ENCODE measurements around the gene CCL25. TPM values are rescaled to one million over a fixed set of nuclear protein-coding genes. Genes with fewer than 3 reads are reported as not detected.

Gene CCL25
- total RNA-seq, 4 donors from 2014 or later, result not detected

GRCh38 chr19:8089664-8090601 lies 37.4 kb downstream of the CCL25 start:
- no peak for TF ChIP-seq POLR2A (IDR thresholded peaks at IDR 0.05)
- intact Hi-C loops (cut with DNase I), result no loop called here
- DNase-seq, result no peak
- Histone ChIP-seq H3K27me3 (no peaks in the 10 kb centered on the region), H3K36me3 (no peaks in the 10 kb centered on the region), H3K4me3 (replicated peaks in 1 of 3) (no peak overlapping the region), H3K9me3 (no peaks in the 10 kb centered on the region), H3K27ac (no peak overlapping the region), H3K4me1 (no peaks in the 10 kb centered on the region)
- WGBS, 2 donors, result 87 to 91% methylated on average over 14 to 19 of the region's 19 CpGs

DNA sequence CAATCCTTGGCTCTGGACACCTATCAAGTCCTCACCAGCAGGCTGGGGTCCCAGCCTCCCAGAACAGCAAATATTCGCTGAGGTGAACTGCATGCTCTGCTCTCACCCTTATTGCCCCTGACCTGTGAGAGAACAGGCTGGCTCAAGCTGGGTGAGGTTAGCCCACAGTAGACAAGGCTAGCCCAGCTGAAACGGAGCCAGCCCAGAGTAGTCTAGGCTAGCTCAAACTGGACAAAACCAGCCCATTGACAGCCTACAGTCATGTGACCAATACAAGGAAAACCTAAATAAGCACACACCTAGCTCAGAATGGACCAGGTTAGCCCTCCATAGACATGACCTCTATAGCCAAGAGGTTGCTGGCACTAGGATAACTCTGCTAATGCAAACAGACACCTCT lies 38.4 kb downstream of the CCL25 start:
- 95 to 100% methylated on average over 1 to 2 of the region's 2 CpGs for WGBS, 2 donors
- Histone ChIP-seq H3K4me1 (no peaks in the 10 kb centered on the region), H3K4me3 (replicated peaks in 1 of 3) (no peak overlapping the region), H3K27ac (no peak overlapping the region), H3K36me3 (no peaks in the 10 kb centered on the region), H3K27me3 (no peaks in the 10 kb centered on the region), H3K9me3 (no peaks in the 10 kb centered on the region)
- no peak for DNase-seq
- no peak for TF ChIP-seq POLR2A (IDR thresholded peaks at IDR 0.05)
- TF ChIP-seq, protein P1, sequence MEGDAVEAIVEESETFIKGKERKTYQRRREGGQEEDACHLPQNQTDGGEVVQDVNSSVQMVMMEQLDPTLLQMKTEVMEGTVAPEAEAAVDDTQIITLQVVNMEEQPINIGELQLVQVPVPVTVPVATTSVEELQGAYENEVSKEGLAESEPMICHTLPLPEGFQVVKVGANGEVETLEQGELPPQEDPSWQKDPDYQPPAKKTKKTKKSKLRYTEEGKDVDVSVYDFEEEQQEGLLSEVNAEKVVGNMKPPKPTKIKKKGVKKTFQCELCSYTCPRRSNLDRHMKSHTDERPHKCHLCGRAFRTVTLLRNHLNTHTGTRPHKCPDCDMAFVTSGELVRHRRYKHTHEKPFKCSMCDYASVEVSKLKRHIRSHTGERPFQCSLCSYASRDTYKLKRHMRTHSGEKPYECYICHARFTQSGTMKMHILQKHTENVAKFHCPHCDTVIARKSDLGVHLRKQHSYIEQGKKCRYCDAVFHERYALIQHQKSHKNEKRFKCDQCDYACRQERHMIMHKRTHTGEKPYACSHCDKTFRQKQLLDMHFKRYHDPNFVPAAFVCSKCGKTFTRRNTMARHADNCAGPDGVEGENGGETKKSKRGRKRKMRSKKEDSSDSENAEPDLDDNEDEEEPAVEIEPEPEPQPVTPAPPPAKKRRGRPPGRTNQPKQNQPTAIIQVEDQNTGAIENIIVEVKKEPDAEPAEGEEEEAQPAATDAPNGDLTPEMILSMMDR (IDR thresholded peaks at IDR 0.05), result no peak
- intact Hi-C loops (cut with DNase I), result no loop called here

DNA sequence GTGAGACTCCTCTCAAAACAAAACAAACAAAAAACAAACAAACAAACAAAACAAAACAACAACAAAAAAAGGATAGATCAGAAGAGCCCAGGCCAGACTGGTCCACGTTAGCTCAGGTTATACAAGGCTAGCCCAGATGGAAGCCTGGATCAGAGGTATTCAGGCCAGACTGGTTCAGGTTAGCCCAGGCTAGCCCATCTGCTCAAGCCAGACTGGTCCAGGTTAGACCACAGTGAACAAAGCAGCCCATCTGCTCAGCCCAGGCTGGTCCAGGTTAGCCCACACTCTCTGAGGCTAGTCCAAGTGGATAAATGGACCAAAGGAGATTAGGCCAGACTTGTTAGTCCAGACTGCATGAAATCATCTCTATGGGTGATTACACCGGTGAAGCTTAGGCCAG lies 41.2 kb downstream of the CCL25 start:
- intact Hi-C loops (cut with DNase I), result no loop called here
- TF ChIP-seq, protein P1 (IDR thresholded peaks at IDR 0.05), result no peak
- no peak for TF ChIP-seq POLR2A (IDR thresholded peaks at IDR 0.05)
- H3K9me3 ChIP-seq, result no peaks in the 10 kb centered on the region

GRCh38 chr19:8094336-8094735 lies 41.8 kb downstream of the CCL25 start:
- H3K27ac ChIP-seq, result no peak overlapping the region
- H3K36me3 ChIP-seq, result no peaks in the 10 kb centered on the region
- no peak overlapping the region for H3K4me3 ChIP-seq (replicated peaks in 1 of 3)
- WGBS, 2 donors, result 89 to 96% methylated on average over 5 to 6 of the region's 6 CpGs
- no peak for DNase-seq
- no peaks in the 10 kb centered on the region for H3K4me1 ChIP-seq
- TF ChIP-seq, protein P1 (IDR thresholded peaks at IDR 0.05), result no peak
- TF ChIP-seq POLR2A (IDR thresholded peaks at IDR 0.05), result no peak
- no peaks in the 10 kb centered on the region for H3K27me3 ChIP-seq
- intact Hi-C loops (cut with DNase I), result no loop called here
- no peaks in the 10 kb centered on the region for H3K9me3 ChIP-seq

More for the DNA sequence above, 41.2 kb downstream of the CCL25 start:
- Histone ChIP-seq H3K27ac (no peak overlapping the region), H3K4me3 (replicated peaks in 1 of 3) (no peak overlapping the region), H3K27me3 (no peaks in the 10 kb centered on the region), H3K4me1 (no peaks in the 10 kb centered on the region), H3K36me3 (no peaks in the 10 kb centered on the region)
- no peak for DNase-seq
- WGBS, 2 donors, result 92 to 94% methylated on average over 1 to 2 of the region's 2 CpGs

DNA sequence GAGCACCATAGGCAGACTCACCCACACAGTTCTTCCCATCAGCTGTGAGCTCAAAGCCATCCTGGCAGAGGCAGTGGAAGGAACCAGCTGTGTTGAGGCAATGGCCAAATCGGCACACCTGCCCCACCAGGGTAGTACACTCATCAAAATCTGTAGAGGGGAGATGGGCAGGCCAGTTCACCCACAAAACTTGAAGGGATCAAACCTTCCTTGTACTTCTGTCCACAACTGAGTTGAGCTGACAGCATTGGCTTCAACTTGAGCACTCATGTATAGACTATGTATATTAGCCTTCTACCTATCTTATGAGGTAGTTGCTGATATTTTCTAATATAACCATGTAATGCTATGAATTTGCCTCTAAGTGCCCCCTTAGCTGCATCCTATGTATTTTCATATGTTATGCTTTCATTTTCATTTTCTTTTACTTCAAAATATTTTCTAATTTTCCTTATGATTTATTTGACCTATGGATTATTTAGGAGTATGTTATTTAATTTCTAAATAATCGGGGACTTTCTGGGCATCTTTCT lies 42.9 kb downstream of the CCL25 start:
- H3K36me3 ChIP-seq, result no peaks in the 10 kb centered on the region
- H3K27me3 ChIP-seq, result no peaks in the 10 kb centered on the region
- intact Hi-C loops (cut with DNase I), result no loop called here
- WGBS, 2 donors, result 89 to 93% methylated on average over 2 of the region's 2 CpGs
- H3K4me3 ChIP-seq (replicated peaks in 1 of 3), result no peak overlapping the region
- H3K9me3 ChIP-seq, result no peaks in the 10 kb centered on the region
- no peaks in the 10 kb centered on the region for H3K4me1 ChIP-seq
- DNase-seq, result no peak
- TF ChIP-seq, protein P1 (IDR thresholded peaks at IDR 0.05), result no peak
- TF ChIP-seq POLR2A (IDR thresholded peaks at IDR 0.05), result no peak
- H3K27ac ChIP-seq, result no peak overlapping the region
